H1 (cell line): ENCODE results near the gene KLF4. TPM values are rescaled to one million over a fixed set of nuclear protein-coding genes. Genes with fewer than 3 reads are reported as not detected.

Source experiments
- EGR1 ChIP-seq: IDR thresholded peaks from 2 replicates; pipeline ENCODE4 v1.6.1; 2011; ENCODE audit warnings: low read depth, low read length, borderline replicate concordance
- FOSL1 ChIP-seq: IDR thresholded peaks from 2 replicates; pipeline ENCODE4 v1.6.1; 2011; ENCODE audit warnings: mild to moderate bottlenecking, low read depth, low read length, moderate library complexity; ENCODE audit not compliant: insufficient read depth
- GTF2F1 ChIP-seq: IDR thresholded peaks from 2 replicates; pipeline ENCODE4 v1.6.1; 2012; ENCODE audit warnings: low read depth, low read length, improper control_type of control experiment, borderline replicate concordance
- KDM4A ChIP-seq: IDR thresholded peaks from one replicate; pipeline ENCODE4 v1.7.1; 2012; ENCODE audit warnings: low read depth, mild to moderate bottlenecking, moderate library complexity, low read length, inconsistent platforms; ENCODE audit not compliant: severe bottlenecking
- POLR2A ChIP-seq, 2 experiments: IDR thresholded peaks; 1 replicate in 1 of 2; 2 replicates in 1 of 2; pipeline ENCODE4 v1.6.1; 2011; ENCODE audit warnings: low read depth in 2 of 2, low read length in 2 of 2, mild to moderate bottlenecking in 2 of 2; ENCODE audit errors: control extremely low read depth in 1 of 2
- RBBP5 ChIP-seq: IDR thresholded peaks from 2 replicates; pipeline ENCODE4 v1.7.1; 2012; ENCODE audit warnings: low read depth, mild to moderate bottlenecking, inconsistent platforms, low read length, moderate library complexity, borderline replicate concordance
- RFX5 ChIP-seq: IDR thresholded peaks from 2 replicates; pipeline ENCODE4 v1.6.1; 2011; ENCODE audit warnings: low read depth, low read length, improper control_type of control experiment, borderline replicate concordance
- RNF2 ChIP-seq: fragments of 200-900, 300-1000 bp; sonication (generic); IDR thresholded peaks from 2 replicates; pipeline ENCODE4 v1.7.1; 2016; ENCODE audit warnings: borderline replicate concordance, low read depth, mild to moderate bottlenecking, antibody characterized with exemption, low read length; ENCODE audit not compliant: poor library complexity, severe bottlenecking; ENCODE audit errors: missing control alignments
- TCF12 ChIP-seq: IDR thresholded peaks from 2 replicates; pipeline ENCODE4 v1.6.1; 2011; ENCODE audit warnings: low read depth, mild to moderate bottlenecking, low read length
- USF2 ChIP-seq: IDR thresholded peaks from 2 replicates; pipeline ENCODE4 v1.6.1; 2011; ENCODE audit warnings: low read length, improper control_type of control experiment
- polyA plus RNA-seq, 7 experiments: library from polyadenylated mRNA; depleted of rRNA in 3 of 7; stranded (reverse) in 5 of 7; unstranded in 2 of 7; fragments of >200 nt in 5 of 7; fragments of 200-250 nt in 2 of 7; gene quantifications; 1 replicate in 5 of 7; 2 replicates in 1 of 7; 4 replicates in 1 of 7; pipeline versions ENCODE4 v1.2.1 to v1.2.3, GENCODE V29; 2011 to 2013; ENCODE audit warnings: missing spikeins in 2 of 7, mixed read lengths in 2 of 7
- total RNA-seq: library from RNA; stranded (reverse); fragmentation: NEBNext Ultra II Directional; extraction: Animal tissue kit (Norgen Biotek cat#: 25700); gene quantifications from 2 replicates; pipeline ENCODE4 v1.2.1, GENCODE V29; 2021
- TF ChIP-seq, protein P1 (sequence below): fragments of 300-600 bp; sonication (generic); IDR thresholded peaks from 2 replicates; pipeline ENCODE4 v1.7.1; 2012; ENCODE audit warnings: low read length, moderate library complexity, mild to moderate bottlenecking, inconsistent platforms; ENCODE audit not compliant: insufficient replicate concordance

Gene KLF4
- total and polyA plus RNA-seq, 2 of the 8 experiments (the other 6 are each of a cell fraction or from before 2014, with no cell fraction given): 0.77 to 2.8 TPM

- TF ChIP-seq, protein P1, sequence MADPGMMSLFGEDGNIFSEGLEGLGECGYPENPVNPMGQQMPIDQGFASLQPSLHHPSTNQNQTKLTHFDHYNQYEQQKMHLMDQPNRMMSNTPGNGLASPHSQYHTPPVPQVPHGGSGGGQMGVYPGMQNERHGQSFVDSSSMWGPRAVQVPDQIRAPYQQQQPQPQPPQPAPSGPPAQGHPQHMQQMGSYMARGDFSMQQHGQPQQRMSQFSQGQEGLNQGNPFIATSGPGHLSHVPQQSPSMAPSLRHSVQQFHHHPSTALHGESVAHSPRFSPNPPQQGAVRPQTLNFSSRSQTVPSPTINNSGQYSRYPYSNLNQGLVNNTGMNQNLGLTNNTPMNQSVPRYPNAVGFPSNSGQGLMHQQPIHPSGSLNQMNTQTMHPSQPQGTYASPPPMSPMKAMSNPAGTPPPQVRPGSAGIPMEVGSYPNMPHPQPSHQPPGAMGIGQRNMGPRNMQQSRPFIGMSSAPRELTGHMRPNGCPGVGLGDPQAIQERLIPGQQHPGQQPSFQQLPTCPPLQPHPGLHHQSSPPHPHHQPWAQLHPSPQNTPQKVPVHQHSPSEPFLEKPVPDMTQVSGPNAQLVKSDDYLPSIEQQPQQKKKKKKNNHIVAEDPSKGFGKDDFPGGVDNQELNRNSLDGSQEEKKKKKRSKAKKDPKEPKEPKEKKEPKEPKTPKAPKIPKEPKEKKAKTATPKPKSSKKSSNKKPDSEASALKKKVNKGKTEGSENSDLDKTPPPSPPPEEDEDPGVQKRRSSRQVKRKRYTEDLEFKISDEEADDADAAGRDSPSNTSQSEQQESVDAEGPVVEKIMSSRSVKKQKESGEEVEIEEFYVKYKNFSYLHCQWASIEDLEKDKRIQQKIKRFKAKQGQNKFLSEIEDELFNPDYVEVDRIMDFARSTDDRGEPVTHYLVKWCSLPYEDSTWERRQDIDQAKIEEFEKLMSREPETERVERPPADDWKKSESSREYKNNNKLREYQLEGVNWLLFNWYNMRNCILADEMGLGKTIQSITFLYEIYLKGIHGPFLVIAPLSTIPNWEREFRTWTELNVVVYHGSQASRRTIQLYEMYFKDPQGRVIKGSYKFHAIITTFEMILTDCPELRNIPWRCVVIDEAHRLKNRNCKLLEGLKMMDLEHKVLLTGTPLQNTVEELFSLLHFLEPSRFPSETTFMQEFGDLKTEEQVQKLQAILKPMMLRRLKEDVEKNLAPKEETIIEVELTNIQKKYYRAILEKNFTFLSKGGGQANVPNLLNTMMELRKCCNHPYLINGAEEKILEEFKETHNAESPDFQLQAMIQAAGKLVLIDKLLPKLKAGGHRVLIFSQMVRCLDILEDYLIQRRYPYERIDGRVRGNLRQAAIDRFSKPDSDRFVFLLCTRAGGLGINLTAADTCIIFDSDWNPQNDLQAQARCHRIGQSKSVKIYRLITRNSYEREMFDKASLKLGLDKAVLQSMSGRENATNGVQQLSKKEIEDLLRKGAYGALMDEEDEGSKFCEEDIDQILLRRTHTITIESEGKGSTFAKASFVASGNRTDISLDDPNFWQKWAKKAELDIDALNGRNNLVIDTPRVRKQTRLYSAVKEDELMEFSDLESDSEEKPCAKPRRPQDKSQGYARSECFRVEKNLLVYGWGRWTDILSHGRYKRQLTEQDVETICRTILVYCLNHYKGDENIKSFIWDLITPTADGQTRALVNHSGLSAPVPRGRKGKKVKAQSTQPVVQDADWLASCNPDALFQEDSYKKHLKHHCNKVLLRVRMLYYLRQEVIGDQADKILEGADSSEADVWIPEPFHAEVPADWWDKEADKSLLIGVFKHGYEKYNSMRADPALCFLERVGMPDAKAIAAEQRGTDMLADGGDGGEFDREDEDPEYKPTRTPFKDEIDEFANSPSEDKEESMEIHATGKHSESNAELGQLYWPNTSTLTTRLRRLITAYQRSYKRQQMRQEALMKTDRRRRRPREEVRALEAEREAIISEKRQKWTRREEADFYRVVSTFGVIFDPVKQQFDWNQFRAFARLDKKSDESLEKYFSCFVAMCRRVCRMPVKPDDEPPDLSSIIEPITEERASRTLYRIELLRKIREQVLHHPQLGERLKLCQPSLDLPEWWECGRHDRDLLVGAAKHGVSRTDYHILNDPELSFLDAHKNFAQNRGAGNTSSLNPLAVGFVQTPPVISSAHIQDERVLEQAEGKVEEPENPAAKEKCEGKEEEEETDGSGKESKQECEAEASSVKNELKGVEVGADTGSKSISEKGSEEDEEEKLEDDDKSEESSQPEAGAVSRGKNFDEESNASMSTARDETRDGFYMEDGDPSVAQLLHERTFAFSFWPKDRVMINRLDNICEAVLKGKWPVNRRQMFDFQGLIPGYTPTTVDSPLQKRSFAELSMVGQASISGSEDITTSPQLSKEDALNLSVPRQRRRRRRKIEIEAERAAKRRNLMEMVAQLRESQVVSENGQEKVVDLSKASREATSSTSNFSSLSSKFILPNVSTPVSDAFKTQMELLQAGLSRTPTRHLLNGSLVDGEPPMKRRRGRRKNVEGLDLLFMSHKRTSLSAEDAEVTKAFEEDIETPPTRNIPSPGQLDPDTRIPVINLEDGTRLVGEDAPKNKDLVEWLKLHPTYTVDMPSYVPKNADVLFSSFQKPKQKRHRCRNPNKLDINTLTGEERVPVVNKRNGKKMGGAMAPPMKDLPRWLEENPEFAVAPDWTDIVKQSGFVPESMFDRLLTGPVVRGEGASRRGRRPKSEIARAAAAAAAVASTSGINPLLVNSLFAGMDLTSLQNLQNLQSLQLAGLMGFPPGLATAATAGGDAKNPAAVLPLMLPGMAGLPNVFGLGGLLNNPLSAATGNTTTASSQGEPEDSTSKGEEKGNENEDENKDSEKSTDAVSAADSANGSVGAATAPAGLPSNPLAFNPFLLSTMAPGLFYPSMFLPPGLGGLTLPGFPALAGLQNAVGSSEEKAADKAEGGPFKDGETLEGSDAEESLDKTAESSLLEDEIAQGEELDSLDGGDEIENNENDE: no peak
- TF ChIP-seq KDM4A (no peak), FOSL1 (no peak), POLR2A (IDR thresholded peaks at IDR 0.05; ENCODE audit: control extremely low read depth in 1 of 2, low read depth in 2 of 2, low read length in 2 of 2) (no peak), EGR1 (no peak), RNF2 (no peak), RBBP5 (no peak), RFX5 (no peak), GTF2F1 (no peak), USF2 (no peak), TCF12 (no peak)
Measured at GRCh38 chr9:107474124-107474523, 15.4 kb downstream of the KLF4 start (continued).
